Measurements from ENCODE around the gene FAM111A. TPM values are rescaled to one million over a fixed set of nuclear protein-coding genes. Genes with fewer than 3 reads are reported as not detected.
"Not testable (repeated sequence)": the region's sequence is repeated elsewhere in the genome, so short reads cannot be mapped to it uniquely, and the experiment has no call there.

The FAM111A gene
- total RNA-seq, 1 experiment from 2014 or later, result 49.2 TPM

DNA sequence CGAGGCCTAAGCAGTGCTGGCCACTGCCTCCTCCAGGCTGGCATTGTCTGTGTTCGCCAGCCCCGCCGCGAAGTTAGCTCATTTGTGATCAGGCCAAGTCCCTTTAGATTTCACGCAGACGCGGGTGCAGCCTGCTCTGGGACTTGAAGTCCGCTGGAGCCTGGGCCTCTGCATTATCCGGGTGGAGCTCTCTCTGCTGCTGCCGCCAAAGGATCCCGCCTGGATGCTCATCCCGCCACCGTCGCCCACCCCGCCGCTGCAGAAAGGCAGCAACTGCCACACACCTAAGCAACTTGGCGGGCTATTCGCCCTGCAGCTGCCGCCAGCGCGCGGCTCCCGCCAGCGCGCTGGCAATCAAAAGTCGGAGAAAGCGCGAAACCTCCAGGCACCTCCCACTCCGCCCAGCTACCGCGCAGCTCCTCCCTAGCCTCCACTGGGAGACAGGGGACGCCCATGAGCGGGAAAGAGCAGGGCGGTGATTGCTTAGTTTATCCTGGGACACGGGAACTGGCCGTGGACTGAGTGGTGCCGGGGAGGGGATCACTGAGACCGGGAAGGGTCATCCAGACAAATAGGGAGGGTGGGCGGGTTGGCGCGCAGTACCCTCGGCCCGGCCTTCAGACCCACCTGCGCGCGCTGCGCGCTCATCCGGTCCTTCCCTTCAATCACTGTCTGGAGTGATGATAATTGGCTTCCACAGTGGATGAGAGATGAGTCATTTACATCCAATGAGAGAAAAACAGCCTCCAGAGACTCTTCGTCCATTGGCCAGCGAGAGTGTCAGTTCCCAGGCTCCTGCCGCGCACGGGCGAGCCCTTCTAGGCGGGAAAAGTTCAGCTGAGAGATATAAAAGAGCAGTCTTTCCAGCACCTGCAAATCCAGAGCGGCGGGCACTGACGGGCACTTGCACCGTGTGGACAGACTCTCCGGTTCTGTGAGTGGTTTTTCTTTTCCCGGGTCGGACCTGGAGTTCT, 36.0 kb upstream of the FAM111A start, which contains the start of gene FAM111B:
FAM111B (plus strand) TSS at position 875 of the 974 bp plus-strand sequence. CDS start 2,389 bp downstream, outside the sequence.
- Histone ChIP-seq H3K27me3 (ENCODE audit: low read length) (no peaks in the 10 kb centered on the region), H3F3A (ENCODE audit: low read length, unreplicated experiment) (no peaks in the 10 kb centered on the region), H3K79me2 (ENCODE audit: low read length) (peaks cover 18% of the 10 kb centered on the region), H3K4me3 (ENCODE audit: low read length) (peak within 1 kb of the TSS; percentile 68), H2AFZ (ENCODE audit: low read length) (peak within 1 kb of the TSS; percentile 94), H3K4me1 (ENCODE audit: insufficient read depth, low read length) (peaks cover 23% of the 10 kb centered on the region), H3K9me2 (replicated peaks; ENCODE audit: low read length) (no peaks in the 10 kb centered on the region), H3K36me3 (ENCODE audit: low read depth, low read length) (peaks cover 24% of the 10 kb centered on the region), H3K4me2 (ENCODE audit: low read length) (peak within 1 kb of the TSS; percentile 93), H3K27ac (ENCODE audit: low read length) (no peak within 1 kb of the TSS; the same call in 1 of the 2 replicates), H3K9me3 (ENCODE audit: low read length) (no peaks in the 10 kb centered on the region), H3K9ac (ENCODE audit: low read length) (peak within 1 kb of the TSS; percentile 80), H4K20me1 (ENCODE audit: low read length) (no peaks in the 10 kb centered on the region)
- intact Hi-C loops (cut with micrococcal nuclease), result loop anchor here (1.0 kb wide), 1 partner anchor 36 kb away; the partner anchor contains the start of gene FAM111A
- POLR2A ChIA-PET (ENCODE audit: unreplicated experiment), result interaction anchor here (0.6 kb wide), 1 partner anchor 650 kb away, joined by 4 read pairs; no protein-coding TSS in a partner anchor
- CTCF ChIA-PET, result interaction anchor here (0.5 to 1.9 kb wide), 6 partner anchors 29 to 897 kb away, joined by 3 to 9 read pairs (median 6); partner anchors contain the start of gene DTX4
- BruUV-seq (replicated peaks), result no TSS peak
- peak; percentile 93 for ATAC-seq
- no peak for TF ChIP-seq EZH2phosphoT487 (IDR thresholded peaks at IDR 0.05; ENCODE audit: borderline replicate concordance, low read length)
- no peak for TF ChIP-seq EZH2 (IDR thresholded peaks at IDR 0.05; ENCODE audit: low read length, unreplicated experiment)
- TF ChIP-seq, protein P1, sequence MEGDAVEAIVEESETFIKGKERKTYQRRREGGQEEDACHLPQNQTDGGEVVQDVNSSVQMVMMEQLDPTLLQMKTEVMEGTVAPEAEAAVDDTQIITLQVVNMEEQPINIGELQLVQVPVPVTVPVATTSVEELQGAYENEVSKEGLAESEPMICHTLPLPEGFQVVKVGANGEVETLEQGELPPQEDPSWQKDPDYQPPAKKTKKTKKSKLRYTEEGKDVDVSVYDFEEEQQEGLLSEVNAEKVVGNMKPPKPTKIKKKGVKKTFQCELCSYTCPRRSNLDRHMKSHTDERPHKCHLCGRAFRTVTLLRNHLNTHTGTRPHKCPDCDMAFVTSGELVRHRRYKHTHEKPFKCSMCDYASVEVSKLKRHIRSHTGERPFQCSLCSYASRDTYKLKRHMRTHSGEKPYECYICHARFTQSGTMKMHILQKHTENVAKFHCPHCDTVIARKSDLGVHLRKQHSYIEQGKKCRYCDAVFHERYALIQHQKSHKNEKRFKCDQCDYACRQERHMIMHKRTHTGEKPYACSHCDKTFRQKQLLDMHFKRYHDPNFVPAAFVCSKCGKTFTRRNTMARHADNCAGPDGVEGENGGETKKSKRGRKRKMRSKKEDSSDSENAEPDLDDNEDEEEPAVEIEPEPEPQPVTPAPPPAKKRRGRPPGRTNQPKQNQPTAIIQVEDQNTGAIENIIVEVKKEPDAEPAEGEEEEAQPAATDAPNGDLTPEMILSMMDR (conservative IDR thresholded peaks at IDR 0.05; ENCODE audit: low read depth, low read length), result no peak
- peak; percentile 98 for DNase-seq

DNA sequence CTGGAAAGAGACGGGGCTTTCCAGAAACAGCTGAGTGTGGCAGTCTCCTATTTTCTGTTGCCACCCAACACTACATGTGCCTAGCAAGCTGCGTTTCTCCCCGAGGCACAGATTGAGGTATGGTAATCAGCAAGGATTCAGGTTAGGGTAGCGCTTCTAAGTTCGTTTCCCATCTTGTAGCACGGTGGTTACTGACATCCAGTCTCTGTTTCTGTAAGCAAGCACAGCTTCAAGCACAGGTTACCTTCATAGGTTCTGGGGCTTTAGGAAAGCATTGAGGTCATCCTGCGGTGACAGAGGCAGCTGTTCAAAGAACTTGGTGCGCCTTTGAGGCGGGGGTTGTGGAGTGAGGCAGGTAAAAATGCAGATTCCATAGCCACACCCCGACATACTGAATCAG, 34.9 kb upstream of the FAM111A start:
- intact Hi-C loops (cut with micrococcal nuclease), result loop anchor here (1.0 kb wide), 1 partner anchor 35 kb away; the partner anchor contains the start of gene FAM111A
- Histone ChIP-seq H3K79me2 (ENCODE audit: low read length) (peaks cover 18% of the 10 kb centered on the region), H3K4me3 (ENCODE audit: low read length) (peak overlapping the region; percentile 68), H3K9ac (ENCODE audit: low read length) (peak overlapping the region; percentile 80), H3K4me2 (ENCODE audit: low read length) (peak overlapping the region; percentile 89), H2AFZ (ENCODE audit: low read length) (peak overlapping the region; percentile 94), H3K4me1 (ENCODE audit: insufficient read depth, low read length) (peaks cover 23% of the 10 kb centered on the region), H3K36me3 (ENCODE audit: low read depth, low read length) (peaks cover 33% of the 10 kb centered on the region)
- H3F3A ChIP-seq (ENCODE audit: low read length, unreplicated experiment); H3K27ac ChIP-seq (ENCODE audit: low read length); POLR2A ChIA-PET (ENCODE audit: unreplicated experiment); BruUV-seq (replicated peaks); H3K9me3 ChIP-seq (ENCODE audit: low read length); H3K27me3 ChIP-seq (ENCODE audit: low read length); H3K9me2 ChIP-seq (replicated peaks; ENCODE audit: low read length); H4K20me1 ChIP-seq (ENCODE audit: low read length): not testable (repeated sequence)
- CTCF ChIA-PET, result interaction anchor here (1.1 to 1.9 kb wide), 3 partner anchors 28 to 64 kb away, joined by 3 to 9 read pairs (median 6); partner anchors contain the start of gene DTX4
- DNase-seq (peak; percentile 39), ATAC-seq (peak; percentile 2; the same call in 1 of the 2 replicates)

DNA sequence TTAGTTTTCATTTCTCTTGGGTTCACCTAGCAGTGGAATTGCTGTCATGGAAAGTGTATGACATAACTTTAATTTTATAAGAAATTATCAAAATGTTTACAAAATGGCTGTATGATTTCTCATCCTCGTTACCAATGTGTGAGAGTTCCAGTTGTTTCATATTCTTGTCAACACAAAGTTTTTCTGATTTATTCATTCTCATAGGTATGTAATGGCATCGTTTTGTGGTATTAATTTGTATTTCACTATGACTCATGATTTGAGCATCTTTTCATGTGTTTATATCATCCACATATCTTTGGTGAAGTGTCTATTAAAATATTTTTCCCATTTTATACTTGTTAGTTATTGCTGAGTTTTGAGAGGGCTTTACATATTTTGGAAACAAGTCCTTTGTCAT, 30.2 kb upstream of the FAM111A start:
- ChIA-PET POLR2A (ENCODE audit: unreplicated experiment) (no interaction called here), CTCF (no interaction called here)
- no peak for ATAC-seq
- no peak for TF ChIP-seq EZH2phosphoT487 (IDR thresholded peaks at IDR 0.05; ENCODE audit: borderline replicate concordance, low read length)
- TF ChIP-seq, protein P1 (conservative IDR thresholded peaks at IDR 0.05; ENCODE audit: low read depth, low read length), result no peak
- TF ChIP-seq EZH2 (IDR thresholded peaks at IDR 0.05; ENCODE audit: low read length, unreplicated experiment), result no peak
- Histone ChIP-seq H3K79me2 (ENCODE audit: low read length) (peaks cover 15% of the 10 kb centered on the region), H2AFZ (ENCODE audit: low read length) (no peak overlapping the region), H4K20me1 (ENCODE audit: low read length) (no peaks in the 10 kb centered on the region), H3K4me2 (ENCODE audit: low read length) (0 out of 2 replicates have a peak overlapping the region, but pooled peaks have one; percentile 4), H3K4me1 (ENCODE audit: insufficient read depth, low read length) (peaks cover 13% of the 10 kb centered on the region; the same call in 1 of the 2 replicates), H3F3A (ENCODE audit: low read length, unreplicated experiment) (no peaks in the 10 kb centered on the region), H3K9ac (ENCODE audit: low read length) (no peak overlapping the region), H3K4me3 (ENCODE audit: low read length) (no peak overlapping the region), H3K36me3 (ENCODE audit: low read depth, low read length) (peaks cover 75% of the 10 kb centered on the region), H3K9me2 (replicated peaks; ENCODE audit: low read length) (no peaks in the 10 kb centered on the region), H3K27ac (ENCODE audit: low read length) (no peak overlapping the region), H3K27me3 (ENCODE audit: low read length) (no peaks in the 10 kb centered on the region), H3K9me3 (ENCODE audit: low read length) (peaks cover 5% of the 10 kb centered on the region; the same call in 1 of the 2 replicates)
- intact Hi-C loops (cut with micrococcal nuclease), result no loop called here
- BruUV-seq (replicated peaks), result no TSS peak
- DNase-seq, result peak; percentile 46

Measured in PC-3 (cell line).